Raji (cell line): ENCODE results near the gene RPL36AL.

Experiments used
- POLR2A ChIP-seq: IDR thresholded peaks from 2 replicates; pipeline ENCODE4 v1.6.1; 2011; ENCODE audit warnings: low read depth, low read length, control low read depth; ENCODE audit not compliant: insufficient read depth

Gene RPL36AL

GRCh38 chr14:49620182-49621113 is at the start of gene RPL36AL, which contains the start of gene MGAT2:
RPL36AL (minus strand) TSS chr14:49620626; CDS start chr14:49619104, 1,522 bp downstream.
MGAT2 (plus strand) TSS chr14:49620799; CDS start chr14:49621269, 470 bp downstream.
- TF ChIP-seq POLR2A = peak; percentile 93

GRCh38 chr14:49659526-49660455 is 39.4 kb upstream of the RPL36AL start:
- no peak for TF ChIP-seq POLR2A

DNA sequence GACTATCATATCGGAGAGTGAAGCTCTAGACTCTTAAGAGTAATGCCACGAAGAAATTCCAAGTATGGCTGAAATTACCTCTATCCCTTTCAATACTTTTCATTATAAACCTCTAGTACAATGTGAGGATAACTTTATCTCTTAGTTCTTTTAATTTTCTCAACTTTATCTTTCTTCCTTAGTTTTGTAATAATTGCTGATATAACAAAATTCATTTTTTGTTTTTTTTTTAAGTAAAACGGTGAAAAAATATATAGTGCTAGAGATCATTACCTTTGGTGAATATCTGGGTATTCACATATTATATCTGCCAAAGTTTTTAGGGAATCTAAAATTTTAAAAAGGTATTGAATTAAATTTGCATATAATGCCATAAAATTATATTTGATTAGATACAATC is 34.1 kb upstream of the RPL36AL start:
- TF ChIP-seq POLR2A = no peak

- TF ChIP-seq POLR2A = no peak
Observed at GRCh38 chr14:49653508-49653907, 33.1 kb upstream of the RPL36AL start.

DNA sequence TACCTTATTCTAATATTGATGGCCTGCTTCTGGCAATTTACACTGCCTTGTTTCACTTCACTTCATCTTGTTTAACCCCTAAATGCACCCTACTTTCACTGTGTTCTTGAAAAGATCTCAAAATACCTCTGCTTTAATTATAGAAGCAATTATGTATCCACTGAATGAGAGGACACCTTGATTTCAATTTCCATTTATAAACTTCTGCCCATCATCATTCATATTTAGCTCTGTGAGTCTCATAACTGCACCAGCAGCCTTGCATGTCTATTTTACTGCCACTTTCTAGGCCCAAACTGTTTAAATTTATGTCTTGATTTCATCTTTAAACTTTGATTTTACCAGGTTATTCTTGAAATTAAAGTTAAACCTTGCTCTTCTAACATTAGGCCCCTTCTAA is 21.7 kb upstream of the RPL36AL start:
- TF ChIP-seq POLR2A = no peak

DNA sequence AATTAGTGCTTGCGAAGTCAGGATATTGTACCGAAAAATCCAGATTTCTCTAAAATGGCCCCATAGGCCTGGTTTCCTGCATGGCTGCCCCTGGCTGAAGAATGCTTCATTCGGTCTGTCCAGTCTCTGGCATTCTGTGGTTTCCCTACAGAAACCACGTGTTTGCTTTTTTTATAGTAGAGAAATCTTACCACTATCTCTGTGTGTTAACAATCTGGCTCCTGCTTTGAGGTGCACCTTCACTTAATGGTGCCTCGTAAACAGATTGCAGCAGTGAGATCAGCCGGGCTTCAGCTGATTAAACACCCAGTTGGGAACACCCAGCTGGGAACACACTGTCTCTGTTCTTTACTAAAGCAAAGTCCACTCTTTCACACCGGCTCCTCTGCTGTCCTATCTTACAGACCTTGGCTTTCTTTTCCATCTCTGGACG is 21.3 kb upstream of the RPL36AL start:
- no peak for TF ChIP-seq POLR2A

GRCh38 chr14:49640540-49641417 is 20.4 kb upstream of the RPL36AL start:
- TF ChIP-seq POLR2A = no peak

- TF ChIP-seq POLR2A = no peak
Observed at GRCh38 chr14:49637534-49638078, 17.2 kb upstream of the RPL36AL start.

- TF ChIP-seq POLR2A = no peak
Observed at GRCh38 chr14:49636866-49637265, 16.4 kb upstream of the RPL36AL start.

- peak; percentile 73 for TF ChIP-seq POLR2A
Observed at GRCh38 chr14:49634547-49635334, 14.3 kb upstream of the RPL36AL start, which contains the start of gene DNAAF2. DNAAF2 (minus strand) TSS chr14:49635244; CDS start chr14:49635149, 95 bp downstream.

- peak; percentile 75 for TF ChIP-seq POLR2A
Observed at GRCh38 chr14:49633640-49634546, 13.5 kb upstream of the RPL36AL start.
